GM12878 (cell line): ENCODE measurements around the gene PLEKHA7. TPM values are rescaled to one million over a fixed set of nuclear protein-coding genes. Genes with fewer than 3 reads are reported as not detected.

Experiments
- CEBPZ ChIP-seq: fragments of 150-350 bp; IDR thresholded peaks from 2 replicates; pipeline ENCODE4 v1.6.1; 2016; ENCODE audit warnings: low read depth, low read length
- CHD4 ChIP-seq: fragments of 200-600 bp; sonication (generic); IDR thresholded peaks from 2 replicates; pipeline ENCODE4 v1.6.1; 2016; ENCODE audit warnings: mild to moderate bottlenecking
- DPF2 ChIP-seq: fragments of 450-650 bp; IDR thresholded peaks from 2 replicates; pipeline ENCODE4 v1.6.1; 2017; ENCODE audit warnings: mild to moderate bottlenecking
- HSF1 ChIP-seq: fragments of 150-350 bp; IDR thresholded peaks from 2 replicates; pipeline ENCODE4 v1.6.1; 2014; ENCODE audit warnings: mild to moderate bottlenecking, low read depth, low read length
- NFYB ChIP-seq: IDR thresholded peaks from 2 replicates; pipeline ENCODE4 v1.6.1; 2011; ENCODE audit warnings: low read depth, mild to moderate bottlenecking, low read length, improper control_type of control experiment, moderate library complexity; ENCODE audit not compliant: insufficient read depth
- POLR2A ChIP-seq: IDR thresholded peaks from 2 replicates; pipeline ENCODE4 v1.6.1; 2011; ENCODE audit warnings: low read depth, mild to moderate bottlenecking, low read length
- POLR2AphosphoS2 ChIP-seq: IDR thresholded peaks from 2 replicates; pipeline ENCODE4 v1.6.1; 2011; ENCODE audit warnings: low read depth, mild to moderate bottlenecking, low read length, improper control_type of control experiment, moderate library complexity
- RELA ChIP-seq: fragments of 450-650 bp; IDR thresholded peaks from 2 replicates; pipeline ENCODE4 v1.8.0; 2014; ENCODE audit warnings: borderline replicate concordance; ENCODE audit not compliant: partially characterized antibody
- polyA plus RNA-seq, 11 experiments: library from polyadenylated mRNA; depleted of rRNA in 4 of 11; unstranded in 6 of 11; stranded (reverse) in 5 of 11; fragments of >200 nt; fragmentation: Nextera tagmentation in 4 of 11; fragmentation: Illumina TruSeq in 1 of 11; extraction: Ambion mirVana in 4 of 11; extraction: Trizol in 1 of 11; gene quantifications; 1 replicate in 1 of 11; 2 replicates in 10 of 11; pipeline versions ENCODE4 v1.2.1 to v1.2.3, GENCODE V29; 2011 to 2016; ENCODE audit warnings: inconsistent platforms in 2 of 11, missing spikeins in 2 of 11, low read depth in 1 of 11
- total RNA-seq, 4 experiments: library from RNA; depleted of rRNA in 3 of 4; stranded (reverse); fragments of >200 nt in 3 of 4; fragmentation: Illumina TruSeq in 1 of 4; extraction: Trizol in 1 of 4; gene quantifications; 2 replicates each; pipeline versions ENCODE4 v1.2.1 to v1.2.3, GENCODE V29; 2013 to 2021
- TF ChIP-seq, protein P1 (sequence below): fragments of 450-650 bp; formaldehyde crosslinking; IDR thresholded peaks from 2 replicates; pipeline ENCODE4 v1.5.0; 2022; ENCODE audit warnings: mild to moderate bottlenecking, missing genetic modification characterization
- TF ChIP-seq, protein P2 (sequence below): IDR thresholded peaks from 2 replicates; pipeline ENCODE4 v1.6.1; 2012; ENCODE audit warnings: low read length, inconsistent platforms

PLEKHA7 gene
- total and polyA plus RNA-seq, 10 of the 15 experiments (the other 5 are each of a cell fraction or from before 2014, with no cell fraction given), result 0.45 to 5.3 (median 2.1) TPM

DNA sequence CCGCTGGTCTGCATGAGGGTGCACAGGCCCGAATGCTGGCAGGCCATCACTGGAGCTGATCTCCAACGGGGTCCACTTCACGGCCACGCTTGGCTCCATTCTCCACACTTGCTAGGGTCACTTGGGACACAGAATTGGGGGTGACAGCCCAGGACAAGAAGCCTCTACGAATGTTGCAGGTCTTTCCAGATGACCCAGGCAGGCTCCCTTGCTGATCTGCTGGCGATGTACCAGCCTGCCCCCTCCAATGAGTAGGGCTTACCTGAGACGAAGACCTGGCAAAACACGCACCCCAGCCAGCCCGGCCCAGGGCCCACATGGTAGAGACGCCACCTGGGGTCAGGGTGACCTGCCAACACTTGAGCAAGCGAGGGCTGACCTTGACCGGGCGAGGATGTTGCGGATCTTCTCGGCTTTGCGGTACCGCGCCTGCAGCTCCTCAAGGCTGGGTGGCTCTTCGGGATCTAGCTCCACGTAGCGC lies 230.9 kb downstream of the PLEKHA7 start (continued):
- TF ChIP-seq, protein P1, sequence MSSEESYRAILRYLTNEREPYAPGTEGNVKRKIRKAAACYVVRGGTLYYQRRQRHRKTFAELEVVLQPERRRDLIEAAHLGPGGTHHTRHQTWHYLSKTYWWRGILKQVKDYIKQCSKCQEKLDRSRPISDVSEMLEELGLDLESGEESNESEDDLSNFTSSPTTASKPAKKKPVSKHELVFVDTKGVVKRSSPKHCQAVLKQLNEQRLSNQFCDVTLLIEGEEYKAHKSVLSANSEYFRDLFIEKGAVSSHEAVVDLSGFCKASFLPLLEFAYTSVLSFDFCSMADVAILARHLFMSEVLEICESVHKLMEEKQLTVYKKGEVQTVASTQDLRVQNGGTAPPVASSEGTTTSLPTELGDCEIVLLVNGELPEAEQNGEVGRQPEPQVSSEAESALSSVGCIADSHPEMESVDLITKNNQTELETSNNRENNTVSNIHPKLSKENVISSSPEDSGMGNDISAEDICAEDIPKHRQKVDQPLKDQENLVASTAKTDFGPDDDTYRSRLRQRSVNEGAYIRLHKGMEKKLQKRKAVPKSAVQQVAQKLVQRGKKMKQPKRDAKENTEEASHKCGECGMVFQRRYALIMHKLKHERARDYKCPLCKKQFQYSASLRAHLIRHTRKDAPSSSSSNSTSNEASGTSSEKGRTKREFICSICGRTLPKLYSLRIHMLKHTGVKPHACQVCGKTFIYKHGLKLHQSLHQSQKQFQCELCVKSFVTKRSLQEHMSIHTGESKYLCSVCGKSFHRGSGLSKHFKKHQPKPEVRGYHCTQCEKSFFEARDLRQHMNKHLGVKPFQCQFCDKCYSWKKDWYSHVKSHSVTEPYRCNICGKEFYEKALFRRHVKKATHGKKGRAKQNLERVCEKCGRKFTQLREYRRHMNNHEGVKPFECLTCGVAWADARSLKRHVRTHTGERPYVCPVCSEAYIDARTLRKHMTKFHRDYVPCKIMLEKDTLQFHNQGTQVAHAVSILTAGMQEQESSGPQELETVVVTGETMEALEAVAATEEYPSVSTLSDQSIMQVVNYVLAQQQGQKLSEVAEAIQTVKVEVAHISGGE (CRISPR knock-in tag), result no peak
- no peak for TF ChIP-seq CEBPZ
- no peak for TF ChIP-seq RELA
- TF ChIP-seq POLR2A, result no peak
- TF ChIP-seq NFYB, result no peak
- no peak for TF ChIP-seq POLR2AphosphoS2
- no peak for TF ChIP-seq HSF1
- TF ChIP-seq DPF2, result no peak
- TF ChIP-seq, protein P2, sequence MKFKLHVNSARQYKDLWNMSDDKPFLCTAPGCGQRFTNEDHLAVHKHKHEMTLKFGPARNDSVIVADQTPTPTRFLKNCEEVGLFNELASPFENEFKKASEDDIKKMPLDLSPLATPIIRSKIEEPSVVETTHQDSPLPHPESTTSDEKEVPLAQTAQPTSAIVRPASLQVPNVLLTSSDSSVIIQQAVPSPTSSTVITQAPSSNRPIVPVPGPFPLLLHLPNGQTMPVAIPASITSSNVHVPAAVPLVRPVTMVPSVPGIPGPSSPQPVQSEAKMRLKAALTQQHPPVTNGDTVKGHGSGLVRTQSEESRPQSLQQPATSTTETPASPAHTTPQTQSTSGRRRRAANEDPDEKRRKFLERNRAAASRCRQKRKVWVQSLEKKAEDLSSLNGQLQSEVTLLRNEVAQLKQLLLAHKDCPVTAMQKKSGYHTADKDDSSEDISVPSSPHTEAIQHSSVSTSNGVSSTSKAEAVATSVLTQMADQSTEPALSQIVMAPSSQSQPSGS, result no peak
- TF ChIP-seq CHD4, result no peak
